Stomach (tissue), 9 donors: Measurements from ENCODE around the gene GBP5. TPM values are rescaled to one million over a fixed set of nuclear protein-coding genes. Genes with fewer than 3 reads are reported as not detected.

Experiments
- DNase-seq, 2 donors: peaks; one replicate each; pipeline versions ENCODE4 v3.0.0 to v3.0.0-alpha.2; 2013 to 2019
- H3K27ac ChIP-seq, 5 donors: fragments of 200-600 bp in 4 of 5; sonication (generic) in 4 of 5; one replicate each; pipeline ENCODE4 v1.5.1; 2013 to 2019; ENCODE audit warnings: mild to moderate bottlenecking in 1 of 5, moderate library complexity in 1 of 5
- H3K27me3 ChIP-seq, 3 donors: fragments of 200-600 bp; sonication (generic); one replicate each; pipeline ENCODE4 v1.5.1; 2017 to 2019; ENCODE audit warnings: mixed run types in 1 of 3
- H3K36me3 ChIP-seq, 4 donors: fragments of 200-600 bp; sonication (generic); 1 replicate in 3 of 4; 2 replicates in 1 of 4; pipeline ENCODE4 v1.5.1; 2016 to 2019
- H3K4me1 ChIP-seq, 4 donors: fragments of 200-600 bp; sonication (generic); one replicate each; pipeline ENCODE4 v1.5.1; 2016 to 2019
- H3K4me3 ChIP-seq, 4 donors: fragments of 200-600 bp; sonication (generic) in 3 of 4; one replicate each; pipeline ENCODE4 v1.5.1; 2016 to 2019; ENCODE audit warnings: mild to moderate bottlenecking in 1 of 4
- H3K9me3 ChIP-seq, 4 donors: fragments of 200-600 bp; sonication (generic); one replicate each; pipeline ENCODE4 v1.5.1; 2016 to 2019
- CTCF ChIP-seq, 7 experiments: fragments of 450-650 bp in 4 of 7; fragments of 200-600 bp in 3 of 7; sonication (generic) in 3 of 7; IDR thresholded peaks; one replicate each; pipeline ENCODE4 v1.5.1; 2016 to 2019; ENCODE audit warnings: antibody characterized with exemption in 7 of 7, control low read depth in 2 of 7, mild to moderate bottlenecking in 1 of 7
- EP300 ChIP-seq: sonication (generic); formaldehyde crosslinking; IDR thresholded peaks from one replicate; pipeline ENCODE4 v1.6.1; 2017; ENCODE audit warnings: antibody characterized with exemption
- POLR2A ChIP-seq, 4 donors: fragments of 450-650 bp; IDR thresholded peaks; one replicate each; pipeline ENCODE4 v1.6.1; 2016; ENCODE audit warnings: antibody characterized with exemption in 4 of 4, control low read depth in 2 of 4, mild to moderate bottlenecking in 1 of 4, moderate library complexity in 1 of 4
- POLR2AphosphoS5 ChIP-seq, 3 donors: sonication (generic); formaldehyde crosslinking; IDR thresholded peaks; one replicate each; pipeline ENCODE4 v1.6.1; 2016; ENCODE audit warnings: antibody characterized with exemption in 3 of 3
- WGBS, 5 donors: extraction: QIAGEN DNeasy Blood & Tissue Kit in 3 of 5; methylation state at CpG; one replicate each; pipeline versions ENCODE4 v1.1.5 to v1.1.7; 2013 to 2018; 5-methylcytosine and 5-hydroxymethylcytosine counted together
- intact Hi-C: fragments of 100-400 bp; cut with DNase I; formaldehyde crosslinking; loops from one replicate; pipeline ENCODE4 v1.15.1; 2023; ENCODE audit warnings: low total_unique reads
- polyA plus RNA-seq, 3 donors: library from polyadenylated mRNA; stranded (reverse); fragments of 200-250 nt; gene quantifications; one replicate each; pipeline ENCODE4 v1.2.3, GENCODE V29; 2013
- total RNA-seq, 5 donors: library from RNA; depleted of rRNA; stranded (reverse); fragments of >200 nt; gene quantifications; one replicate each; pipeline versions ENCODE4 v1.1.0 to v1.2.3, GENCODE V29; 2014 to 2016
- donor health status: healthy with polysubstance abuse.
- donor health status: Bipolar disorder and iron deficiency.
- donor health status: healthy.

GBP5 gene
- total and polyA plus RNA-seq, 8 donors, result 0.75 to 28.6 (median 2.5) TPM; not detected in 2

GRCh38 chr1:89310976-89311375 is 38.3 kb upstream of the GBP5 start:
- no peak for TF ChIP-seq POLR2AphosphoS5 (IDR thresholded peaks at IDR 0.05)
- DNase-seq, result no peak
- H3K4me3 ChIP-seq, result peak overlapping the region in 1 of 4 donors; percentile 17
- H3K4me1 ChIP-seq, result peaks cover 14 to 33% (median 19%) of the 10 kb centered on the region in 4 donors
- H3K36me3 ChIP-seq, result no peaks in the 10 kb centered on the region
- H3K27me3 ChIP-seq, result no peaks in the 10 kb centered on the region
- intact Hi-C loops, result no loop called here
- peaks cover 0 to 7% (median 3%) of the 10 kb centered on the region in 4 donors for H3K9me3 ChIP-seq
- peak overlapping the region in 4 of 5 donors; percentile 22 to 82 (median 68) for H3K27ac ChIP-seq

- Histone ChIP-seq H3K4me3 (no peak overlapping the region), H3K27ac (peak overlapping the region in 4 of 5 donors; percentile 22 to 82 (median 68)), H3K9me3 (peaks cover 0 to 2% (median under 1%) of the 10 kb centered on the region in 4 donors), H3K36me3 (no peaks in the 10 kb centered on the region), H3K27me3 (no peaks in the 10 kb centered on the region), H3K4me1 (peaks cover 14 to 33% (median 19%) of the 10 kb centered on the region in 4 donors)
- DNase-seq, result peak in 1 of 2 donors; percentile 39
- intact Hi-C loops, result no loop called here
- 24 to 43% (median 30%) methylated on average over 1 of the region's 1 CpG for WGBS, 5 donors
- no peak for TF ChIP-seq POLR2AphosphoS5 (IDR thresholded peaks at IDR 0.05)
- TF ChIP-seq CTCF (IDR thresholded peaks at IDR 0.05), result no peak
- TF ChIP-seq EP300, result no peak
- no peak for TF ChIP-seq POLR2A (IDR thresholded peaks at IDR 0.05)
These were observed 37.8 kb upstream of the GBP5 start for GRCh38 chr1:89310505-89310904.

- peaks cover 14 to 33% (median 19%) of the 10 kb centered on the region in 4 donors for H3K4me1 ChIP-seq
- H3K4me3 ChIP-seq, result no peak overlapping the region
- WGBS, 5 donors, result 59 to 81% (median 65%) methylated on average over 1 of the region's 1 CpG
- no peak for TF ChIP-seq EP300
- no peaks in the 10 kb centered on the region for H3K9me3 ChIP-seq
- H3K27me3 ChIP-seq, result no peaks in the 10 kb centered on the region
- intact Hi-C loops, result no loop called here
- H3K27ac ChIP-seq, result peak overlapping the region in 4 of 5 donors; percentile 22 to 82 (median 68)
- no peak for DNase-seq
- H3K36me3 ChIP-seq, result no peaks in the 10 kb centered on the region
These were observed 37.2 kb upstream of the GBP5 start for GRCh38 chr1:89309828-89310227.

GRCh38 chr1:89306273-89306672 is 33.6 kb upstream of the GBP5 start:
- H3K27me3 ChIP-seq, result no peaks in the 10 kb centered on the region
- no peaks in the 10 kb centered on the region for H3K36me3 ChIP-seq
- H3K4me1 ChIP-seq, result peaks cover 6 to 17% (median 14%) of the 10 kb centered on the region in 4 donors
- 45 to 65% (median 48%) methylated on average over 2 of the region's 2 CpGs for WGBS, 5 donors
- TF ChIP-seq CTCF (IDR thresholded peaks at IDR 0.05), result no peak
- no peak for TF ChIP-seq POLR2AphosphoS5 (IDR thresholded peaks at IDR 0.05)
- no peak for TF ChIP-seq POLR2A (IDR thresholded peaks at IDR 0.05)
- TF ChIP-seq EP300, result no peak
- intact Hi-C loops, result no loop called here
- DNase-seq, result no peak
- H3K27ac ChIP-seq, result no peak overlapping the region
- H3K9me3 ChIP-seq, result no peaks in the 10 kb centered on the region
- no peak overlapping the region for H3K4me3 ChIP-seq

- TF ChIP-seq POLR2AphosphoS5 (IDR thresholded peaks at IDR 0.05), result no peak
- TF ChIP-seq EP300, result no peak
- no peak for TF ChIP-seq POLR2A (IDR thresholded peaks at IDR 0.05)
- no peak for TF ChIP-seq CTCF (IDR thresholded peaks at IDR 0.05)
- no peak overlapping the region for H3K4me3 ChIP-seq
- DNase-seq, result no peak
- no peaks in the 10 kb centered on the region for H3K27me3 ChIP-seq
- no peaks in the 10 kb centered on the region for H3K36me3 ChIP-seq
- no peak overlapping the region for H3K27ac ChIP-seq
- 72 to 85% (median 83%) methylated on average over 2 of the region's 2 CpGs for WGBS, 5 donors
- intact Hi-C loops, result no loop called here
- H3K4me1 ChIP-seq, result peaks cover 0 to 9% (median 6%) of the 10 kb centered on the region in 4 donors
- H3K9me3 ChIP-seq, result no peaks in the 10 kb centered on the region
These were observed 32.8 kb upstream of the GBP5 start for GRCh38 chr1:89305493-89305892.
